ENCODE measurements around the gene RUSC2.
"Not testable (repeated sequence)": the region's sequence is repeated elsewhere in the genome, so short reads cannot be mapped to it uniquely, and the experiment has no call there.

Gene RUSC2

GRCh38 chr9:35490910-35491465, 1.1 kb downstream of the RUSC2 start:
- no peak for FAIRE-seq

GRCh38 chr9:35493119-35493518, 3.2 kb downstream of the RUSC2 start:
- not testable (repeated sequence) for FAIRE-seq

- no peak for FAIRE-seq
These were observed 6.1 kb downstream of the RUSC2 start for GRCh38 chr9:35495984-35496383.

- not testable (repeated sequence) for FAIRE-seq
These were observed 8.3 kb downstream of the RUSC2 start for GRCh38 chr9:35498245-35498644.

GRCh38 chr9:35499029-35499700, 9.3 kb downstream of the RUSC2 start:
- FAIRE-seq, result no peak

- no peak for FAIRE-seq
These were observed 9.8 kb downstream of the RUSC2 start for GRCh38 chr9:35499701-35500030.

- FAIRE-seq, result no peak
These were observed 10.3 kb downstream of the RUSC2 start for GRCh38 chr9:35500130-35500748.

GRCh38 chr9:35501946-35502345, 12.0 kb downstream of the RUSC2 start:
- no peak for FAIRE-seq

- no peak for FAIRE-seq
These were observed 16.4 kb downstream of the RUSC2 start for GRCh38 chr9:35506359-35506758.

GRCh38 chr9:35508069-35508468, 18.2 kb downstream of the RUSC2 start:
- no peak for FAIRE-seq

- no peak for FAIRE-seq
These were observed 20.5 kb downstream of the RUSC2 start for GRCh38 chr9:35510383-35510753.

GRCh38 chr9:35510754-35511428, 21.0 kb downstream of the RUSC2 start:
- FAIRE-seq, result no peak

- FAIRE-seq, result no peak
These were observed 21.5 kb downstream of the RUSC2 start for GRCh38 chr9:35511453-35511852.

- FAIRE-seq, result no peak
These were observed 25.9 kb downstream of the RUSC2 start for GRCh38 chr9:35515766-35516165.

GRCh38 chr9:35516479-35516878, 26.6 kb downstream of the RUSC2 start:
- no peak for FAIRE-seq

- no peak for FAIRE-seq
These were observed 27.2 kb downstream of the RUSC2 start for GRCh38 chr9:35517131-35517530.

- no peak for FAIRE-seq
These were observed 27.8 kb downstream of the RUSC2 start for GRCh38 chr9:35517552-35518224.

GRCh38 chr9:35518225-35518821, 28.4 kb downstream of the RUSC2 start:
- no peak for FAIRE-seq

GRCh38 chr9:35518981-35519679, 29.2 kb downstream of the RUSC2 start:
- FAIRE-seq, result no peak

GRCh38 chr9:35519692-35520363, 29.9 kb downstream of the RUSC2 start:
- no peak for FAIRE-seq

- FAIRE-seq, result no peak
These were observed 30.4 kb downstream of the RUSC2 start for GRCh38 chr9:35520364-35520710.

GRCh38 chr9:35521708-35522107, 31.8 kb downstream of the RUSC2 start:
- FAIRE-seq, result no peak
